IMR-90 (cell line): ENCODE results near the gene NFYC.

Experiments
- BHLHE40 ChIP-seq: fragments of 150-350 bp; IDR thresholded peaks from 2 replicates; pipeline ENCODE4 v1.6.1; 2016; ENCODE audit warnings: mild to moderate bottlenecking, low read depth, low read length
- CEBPB ChIP-seq: IDR thresholded peaks from 2 replicates; pipeline ENCODE4 v1.6.1; 2012; ENCODE audit warnings: low read depth, low read length, improper control_type of control experiment
- CTCF ChIP-seq: conservative IDR thresholded peaks from 2 replicates; pipeline ENCODE4 v1.5.1; 2012; ENCODE audit warnings: mild to moderate bottlenecking, low read depth, low read length, improper control_type of control experiment
- POLR2A ChIP-seq: IDR thresholded peaks from 2 replicates; pipeline ENCODE4 v1.6.1; 2012; ENCODE audit warnings: mild to moderate bottlenecking, low read depth, low read length

GRCh38 chr1:40657046-40657445 lies 34.5 kb upstream of the NFYC start:
- TF ChIP-seq BHLHE40 = no peak
- no peak for TF ChIP-seq CTCF
- no peak for TF ChIP-seq POLR2A
- no peak for TF ChIP-seq CEBPB
